Suppressor macrophage treated with lipopolysaccharide for 1 hour (primary cell): ENCODE measurements around the gene WTAP.
A peak's percentile ranks its signal among the peaks of the same experiment; 100 is the strongest.
"Not testable (repeated sequence)": the region's sequence is repeated elsewhere in the genome, so short reads cannot be mapped to it uniquely, and the experiment has no call there.

Source experiments
- DNase-seq, 3 donors: peaks; one replicate each; pipeline ENCODE4 v3.0.0-alpha.2; 2020 to 2022

WTAP gene

GRCh38 chr6:159762681-159763293 lies 35.5 kb downstream of the WTAP start:
- peak; percentile 68 to 77 (median 70) for DNase-seq

GRCh38 chr6:159766906-159767305 lies 39.6 kb downstream of the WTAP start:
- peak; percentile 50 to 56 (median 55) for DNase-seq

- DNase-seq = no peak
Observed at GRCh38 chr6:159769470-159769869, 42.2 kb downstream of the WTAP start.

GRCh38 chr6:159772196-159772595 lies 44.9 kb downstream of the WTAP start:
- no peak for DNase-seq

GRCh38 chr6:159777240-159777904 lies 50.1 kb downstream of the WTAP start:
- DNase-seq = peak in 1 of 3 donors; percentile 6

- peak in 1 of 3 donors; percentile 2 for DNase-seq
Observed at GRCh38 chr6:159778131-159778530, 50.8 kb downstream of the WTAP start.

GRCh38 chr6:159778542-159779103 lies 51.3 kb downstream of the WTAP start:
- peak in 1 of 3 donors; percentile 1 for DNase-seq

GRCh38 chr6:159788276-159788675 lies 61.0 kb downstream of the WTAP start:
- DNase-seq = peak in 1 of 3 donors; percentile 1

GRCh38 chr6:159788753-159789376 lies 61.6 kb downstream of the WTAP start:
- peak; percentile 46 to 61 (median 47) for DNase-seq

GRCh38 chr6:159789377-159790148 lies 62.3 kb downstream of the WTAP start, which contains the start of gene TCP1:
Gene TCP1, minus strand, starts transcription at chr6:159789602. Its CDS starts 134 bp downstream, at chr6:159789468.
- peak; percentile 99 to 100 (median 100) for DNase-seq

GRCh38 chr6:159790149-159790955 lies 63.0 kb downstream of the WTAP start, which contains the start of gene MRPL18:
Gene MRPL18, plus strand, starts transcription at chr6:159790467. Its CDS starts 121 bp downstream, at chr6:159790588.
- peak; percentile 95 to 97 (median 95) for DNase-seq

GRCh38 chr6:159790956-159791598 lies 63.8 kb downstream of the WTAP start:
- DNase-seq = peak; percentile 26 to 36 (median 30)

- DNase-seq = not testable (repeated sequence)
Observed at GRCh38 chr6:159794976-159795375, 67.7 kb downstream of the WTAP start.

GRCh38 chr6:159797554-159797953 lies 70.2 kb downstream of the WTAP start:
- DNase-seq = no peak

GRCh38 chr6:159800141-159800865 lies 73.0 kb downstream of the WTAP start, which contains the start of gene PNLDC1:
Gene PNLDC1, plus strand, starts transcription at chr6:159800276. Its CDS starts 32 bp downstream, at chr6:159800308.
- DNase-seq = no peak

GRCh38 chr6:159801935-159802334 lies 74.6 kb downstream of the WTAP start:
- peak in 1 of 3 donors; percentile 22 for DNase-seq

GRCh38 chr6:159804504-159804903 lies 77.2 kb downstream of the WTAP start:
- no peak for DNase-seq

- DNase-seq = no peak
Observed at GRCh38 chr6:159805440-159806020, 78.2 kb downstream of the WTAP start.
